ENCODE measurements around the gene GPR25. TPM values are rescaled to one million over a fixed set of nuclear protein-coding genes. Genes with fewer than 3 reads are reported as not detected.
A peak's percentile ranks its signal among the peaks of the same experiment; 100 is the strongest.
"Not testable (repeated sequence)": the region's sequence is repeated elsewhere in the genome, so short reads cannot be mapped to it uniquely, and the experiment has no call there.

The GPR25 gene
- total and polyA plus RNA-seq, 5 donors from 2014 or later, result 1.2 to 41.0 (median 21.4) TPM

DNA sequence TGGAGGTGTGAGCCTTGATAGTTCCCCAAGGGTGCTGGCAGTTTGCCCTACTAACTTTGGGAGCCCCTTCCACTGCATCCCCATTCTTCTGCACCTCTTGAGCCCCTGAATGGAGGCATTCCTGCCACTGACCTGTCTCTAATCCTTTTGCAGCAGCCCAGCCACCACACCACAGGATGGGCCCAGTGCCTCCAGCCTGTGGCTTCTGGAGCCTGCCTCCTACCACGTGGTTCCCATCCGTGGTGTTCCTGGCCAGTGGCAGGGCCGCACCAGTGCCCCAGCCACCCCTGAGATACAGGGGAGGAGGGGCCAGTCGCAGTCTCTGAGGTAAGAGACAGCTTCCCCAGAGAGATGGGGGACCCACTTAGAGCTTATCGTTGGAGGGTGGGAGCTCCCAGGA lies 36.3 kb downstream of the GPR25 start:
- Histone ChIP-seq H3K4me1 (ENCODE audit: control insufficient read depth, insufficient read depth, low read length, poor library complexity, severe bottlenecking) (peaks cover 12% of the 10 kb centered on the region), H3K27me3 (ENCODE audit: control insufficient read depth, insufficient read depth, low read length) (no peaks in the 10 kb centered on the region), H3K4me3 (ENCODE audit: low read depth, low read length) (no peak overlapping the region), H3K36me3 (ENCODE audit: control insufficient read depth, insufficient read depth, low read length) (no peaks in the 10 kb centered on the region), H3K9me3 (ENCODE audit: control insufficient read depth in 2 of 2, low read length in 2 of 2) (no peaks in the 10 kb centered on the region), H3K27ac (ENCODE audit: insufficient read depth, low read length, poor library complexity, severe bottlenecking) (no peak overlapping the region)
- no peak for DNase-seq
- H3K4me3 Mint-ChIP-seq, result no peak overlapping the region
- peaks cover 39% of the 10 kb centered on the region for H3K27me3 Mint-ChIP-seq
- ATAC-seq (ENCODE audit: low read depth in 2 of 2), result no peak
- H3K36me3 Mint-ChIP-seq, result no peaks in the 10 kb centered on the region
- no peak overlapping the region for H3K27ac Mint-ChIP-seq
- H3K4me1 Mint-ChIP-seq, result peaks cover 0 to 13% (median 9%) of the 10 kb centered on the region in 4 donors
- H3K9me3 Mint-ChIP-seq, result peaks cover 0 to 2% (median 0%) of the 10 kb centered on the region in 7 donors

DNA sequence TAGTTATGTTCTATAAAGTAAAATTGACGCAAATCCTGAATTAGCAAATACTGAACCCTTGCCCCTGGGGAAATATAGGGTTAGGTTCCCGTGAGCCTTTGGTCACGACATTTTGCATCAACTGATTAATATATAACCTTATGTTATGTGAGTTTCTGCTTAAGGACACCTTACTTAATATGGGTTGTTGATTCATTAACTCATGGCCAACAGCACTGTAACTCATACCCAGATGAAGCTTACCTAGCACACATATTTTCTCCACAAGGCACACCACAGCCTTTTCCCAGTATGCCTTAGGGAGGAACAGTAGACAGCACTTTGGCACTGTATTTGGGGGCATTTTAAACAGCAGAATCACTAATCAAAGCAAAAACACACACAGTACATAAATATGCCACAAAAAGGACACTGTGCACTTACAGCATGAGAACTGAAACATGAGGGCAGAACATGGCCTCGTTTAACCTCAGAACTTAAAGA lies 37.0 kb downstream of the GPR25 start:
- H3K36me3 Mint-ChIP-seq, result no peaks in the 10 kb centered on the region
- Histone ChIP-seq H3K27me3 (ENCODE audit: control insufficient read depth, insufficient read depth, low read length) (no peaks in the 10 kb centered on the region), H3K27ac (ENCODE audit: insufficient read depth, low read length, poor library complexity, severe bottlenecking) (no peak overlapping the region), H3K4me3 (ENCODE audit: low read depth, low read length) (no peak overlapping the region), H3K36me3 (ENCODE audit: control insufficient read depth, insufficient read depth, low read length) (no peaks in the 10 kb centered on the region), H3K9me3 (ENCODE audit: control insufficient read depth in 2 of 2, low read length in 2 of 2) (no peaks in the 10 kb centered on the region), H3K4me1 (ENCODE audit: control insufficient read depth, insufficient read depth, low read length, poor library complexity, severe bottlenecking) (peaks cover 12% of the 10 kb centered on the region)
- peaks cover 0 to 13% (median 7%) of the 10 kb centered on the region in 4 donors for H3K4me1 Mint-ChIP-seq
- no peak overlapping the region for H3K4me3 Mint-ChIP-seq
- DNase-seq (no peak), ATAC-seq (ENCODE audit: low read depth in 2 of 2) (no peak)
- H3K27ac Mint-ChIP-seq, result no peak overlapping the region
- peaks cover 35% of the 10 kb centered on the region for H3K27me3 Mint-ChIP-seq
- peaks cover 0 to 2% (median 0%) of the 10 kb centered on the region in 7 donors for H3K9me3 Mint-ChIP-seq

DNA sequence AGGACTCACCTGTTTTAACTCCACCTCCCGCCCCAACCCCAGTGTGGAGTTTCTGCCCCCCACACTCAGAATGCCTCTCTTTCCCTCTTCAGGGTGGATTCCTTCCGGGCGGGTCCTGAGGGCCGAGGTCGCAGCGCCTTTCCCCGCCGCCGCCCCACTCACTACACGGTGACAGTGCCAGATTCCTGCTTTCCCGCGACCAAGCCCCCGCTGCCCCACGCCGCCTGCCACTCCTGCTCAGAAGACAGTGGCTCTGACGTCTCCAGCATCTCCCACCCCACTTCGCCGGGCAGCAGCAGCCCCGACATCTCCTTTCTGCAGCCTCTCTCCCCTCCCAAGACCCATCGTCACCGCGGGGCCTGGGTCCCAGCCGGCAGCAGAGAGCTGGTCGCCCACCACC lies 38.6 kb downstream of the GPR25 start:
- no peak for ATAC-seq (ENCODE audit: low read depth in 2 of 2)
- no peak for DNase-seq
- Mint-ChIP-seq H3K27me3 (peaks cover 21% of the 10 kb centered on the region), H3K4me3 (no peak overlapping the region), H3K4me1 (peaks cover 0 to 5% (median 0%) of the 10 kb centered on the region in 4 donors), H3K27ac (no peak overlapping the region), H3K36me3 (no peaks in the 10 kb centered on the region), H3K9me3 (peaks cover 0 to 2% (median 0%) of the 10 kb centered on the region in 7 donors)
- Histone ChIP-seq H3K4me3 (ENCODE audit: low read depth, low read length) (no peak overlapping the region), H3K27me3 (ENCODE audit: control insufficient read depth, insufficient read depth, low read length) (no peaks in the 10 kb centered on the region), H3K4me1 (ENCODE audit: control insufficient read depth, insufficient read depth, low read length, poor library complexity, severe bottlenecking) (no peaks in the 10 kb centered on the region), H3K9me3 (ENCODE audit: control insufficient read depth in 2 of 2, low read length in 2 of 2) (no peaks in the 10 kb centered on the region), H3K27ac (ENCODE audit: insufficient read depth, low read length, poor library complexity, severe bottlenecking) (no peak overlapping the region), H3K36me3 (ENCODE audit: control insufficient read depth, insufficient read depth, low read length) (no peaks in the 10 kb centered on the region)

DNA sequence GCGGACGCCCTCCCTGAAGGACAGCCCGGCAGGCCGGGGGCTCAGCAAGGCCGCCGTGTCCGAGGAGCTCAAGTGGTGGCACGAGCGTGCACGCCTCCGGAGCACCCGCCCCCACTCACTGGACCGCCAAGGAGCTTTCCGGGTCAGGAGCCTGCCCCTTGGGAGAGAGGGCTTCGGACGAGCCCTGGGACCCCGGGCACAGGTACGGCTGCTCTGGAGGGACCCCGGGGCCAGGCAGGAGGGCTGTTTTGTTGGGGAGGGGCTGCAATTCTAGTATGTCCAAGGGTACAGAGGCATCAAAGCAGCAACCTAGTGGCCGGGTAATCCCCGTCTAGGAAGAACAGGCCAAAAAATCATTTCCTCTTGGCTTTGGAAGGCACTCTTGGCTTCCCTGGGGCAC lies 39.2 kb downstream of the GPR25 start:
- peaks cover 19% of the 10 kb centered on the region for H3K27me3 Mint-ChIP-seq
- H3K4me3 Mint-ChIP-seq; H3K4me1 Mint-ChIP-seq; DNase-seq; H3K36me3 ChIP-seq (ENCODE audit: control insufficient read depth, insufficient read depth, low read length); H3K36me3 Mint-ChIP-seq; H3K27me3 ChIP-seq (ENCODE audit: control insufficient read depth, insufficient read depth, low read length); ATAC-seq (ENCODE audit: low read depth in 2 of 2); H3K27ac ChIP-seq (ENCODE audit: insufficient read depth, low read length, poor library complexity, severe bottlenecking); H3K9me3 ChIP-seq (ENCODE audit: control insufficient read depth in 2 of 2, low read length in 2 of 2); H3K9me3 Mint-ChIP-seq; H3K4me1 ChIP-seq (ENCODE audit: control insufficient read depth, insufficient read depth, low read length, poor library complexity, severe bottlenecking); H3K4me3 ChIP-seq (ENCODE audit: low read depth, low read length); H3K27ac Mint-ChIP-seq: not testable (repeated sequence)

DNA sequence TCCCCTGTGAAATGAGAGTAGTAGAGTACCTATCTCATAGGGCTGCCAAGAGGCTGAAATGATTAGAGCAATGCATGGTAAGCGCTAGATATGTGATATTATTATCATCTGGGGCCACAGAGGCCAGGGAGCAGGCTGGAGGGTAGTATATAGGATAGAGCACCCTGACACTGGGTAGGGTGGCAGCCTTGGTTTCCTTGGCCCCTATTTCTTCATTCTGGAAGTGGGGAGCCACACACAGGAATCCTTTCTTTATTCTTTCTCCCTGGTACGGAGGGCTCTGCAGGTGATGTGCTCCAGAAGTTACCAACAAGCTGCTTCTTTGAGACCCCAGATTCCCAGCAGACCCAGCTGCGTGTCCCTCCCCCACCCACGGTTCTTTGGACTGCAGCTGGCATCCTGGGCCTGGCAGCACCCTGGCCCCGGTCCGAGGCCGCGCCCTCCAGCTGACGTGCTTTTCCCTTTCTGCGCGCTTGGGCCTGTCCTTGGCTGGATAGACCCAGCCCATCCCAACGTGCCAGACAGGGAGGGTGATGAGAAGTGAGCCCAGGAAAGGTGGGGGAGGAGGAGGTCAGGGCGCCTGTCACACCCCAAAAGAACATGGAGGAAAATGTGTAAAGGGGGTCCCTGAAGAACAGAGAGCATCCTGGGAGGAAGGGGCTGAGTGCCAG lies 40.1 kb downstream of the GPR25 start:
- DNase-seq, result no peak
- H3K27ac ChIP-seq (ENCODE audit: insufficient read depth, low read length, poor library complexity, severe bottlenecking), result no peak overlapping the region
- Mint-ChIP-seq H3K27ac (peak overlapping the region in 1 of 3 donors; percentile 80), H3K27me3 (peaks cover 19% of the 10 kb centered on the region), H3K4me3 (no peak overlapping the region), H3K9me3 (peaks cover 0 to 2% (median 0%) of the 10 kb centered on the region in 7 donors), H3K4me1 (peaks cover 0 to 4% (median 0%) of the 10 kb centered on the region in 4 donors), H3K36me3 (no peaks in the 10 kb centered on the region)
- H3K4me1 ChIP-seq (ENCODE audit: control insufficient read depth, insufficient read depth, low read length, poor library complexity, severe bottlenecking), result no peaks in the 10 kb centered on the region
- no peaks in the 10 kb centered on the region for H3K9me3 ChIP-seq (ENCODE audit: control insufficient read depth in 2 of 2, low read length in 2 of 2)
- no peaks in the 10 kb centered on the region for H3K27me3 ChIP-seq (ENCODE audit: control insufficient read depth, insufficient read depth, low read length)
- no peak overlapping the region for H3K4me3 ChIP-seq (ENCODE audit: low read depth, low read length)
- ATAC-seq (ENCODE audit: low read depth in 2 of 2), result no peak
- no peaks in the 10 kb centered on the region for H3K36me3 ChIP-seq (ENCODE audit: control insufficient read depth, insufficient read depth, low read length)

DNA sequence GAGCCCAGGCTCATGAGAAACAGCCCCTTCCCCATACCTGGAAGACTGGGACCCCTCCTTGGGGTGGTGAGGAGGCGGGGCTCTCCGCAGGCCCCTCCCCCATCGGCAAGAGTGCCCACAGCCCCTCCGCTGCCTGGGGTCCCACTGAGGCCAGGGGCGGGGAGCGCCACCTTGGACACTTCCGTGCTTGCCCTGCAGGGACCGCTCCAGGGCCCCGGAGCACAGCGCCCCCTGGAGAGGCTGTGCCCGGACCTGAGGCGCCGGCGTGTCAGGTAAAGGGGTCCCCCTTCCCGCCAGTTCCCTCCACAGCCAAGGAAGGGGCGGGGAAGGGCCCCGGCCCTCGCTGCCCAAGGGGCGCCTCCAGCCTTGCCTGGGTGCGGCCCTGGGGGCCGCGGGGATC lies 43.4 kb downstream of the GPR25 start:
- Mint-ChIP-seq H3K36me3 (no peaks in the 10 kb centered on the region), H3K4me3 (no peak overlapping the region), H3K4me1 (no peaks in the 10 kb centered on the region), H3K27me3 (peaks cover 11% of the 10 kb centered on the region), H3K9me3 (no peaks in the 10 kb centered on the region), H3K27ac (no peak overlapping the region)
- no peaks in the 10 kb centered on the region for H3K36me3 ChIP-seq (ENCODE audit: control insufficient read depth, insufficient read depth, low read length)
- ATAC-seq (ENCODE audit: low read depth in 2 of 2), result no peak
- no peaks in the 10 kb centered on the region for H3K9me3 ChIP-seq (ENCODE audit: control insufficient read depth in 2 of 2, low read length in 2 of 2)
- no peak overlapping the region for H3K27ac ChIP-seq (ENCODE audit: insufficient read depth, low read length, poor library complexity, severe bottlenecking)
- no peaks in the 10 kb centered on the region for H3K4me1 ChIP-seq (ENCODE audit: control insufficient read depth, insufficient read depth, low read length, poor library complexity, severe bottlenecking)
- no peaks in the 10 kb centered on the region for H3K27me3 ChIP-seq (ENCODE audit: control insufficient read depth, insufficient read depth, low read length)
- no peak overlapping the region for H3K4me3 ChIP-seq (ENCODE audit: low read depth, low read length)
- no peak for DNase-seq

DNA sequence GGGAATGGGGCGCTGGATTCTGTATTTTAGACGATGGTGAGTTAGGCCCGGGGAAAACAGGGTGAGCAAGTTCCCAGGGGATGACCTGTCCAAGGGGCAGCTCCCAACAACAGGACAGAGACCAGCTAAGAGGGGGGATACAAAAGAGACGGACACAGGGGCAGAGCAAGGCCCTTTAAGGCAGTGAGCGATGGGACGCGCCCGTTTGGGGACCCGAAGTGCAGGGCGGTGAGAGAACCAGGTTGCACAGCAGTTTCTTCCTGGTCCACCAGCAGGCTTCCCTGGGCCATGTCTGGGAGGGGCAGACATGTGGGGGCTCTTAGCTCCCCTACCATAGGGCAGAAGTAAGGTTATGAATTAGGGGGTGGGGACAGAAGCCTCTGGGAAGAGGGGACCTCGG lies 43.9 kb downstream of the GPR25 start:
- H3K27me3 ChIP-seq (ENCODE audit: control insufficient read depth, insufficient read depth, low read length), result no peaks in the 10 kb centered on the region
- H3K27me3 Mint-ChIP-seq, result peaks cover 11% of the 10 kb centered on the region
- H3K36me3 Mint-ChIP-seq, result no peaks in the 10 kb centered on the region
- no peaks in the 10 kb centered on the region for H3K9me3 Mint-ChIP-seq
- no peak overlapping the region for H3K4me3 Mint-ChIP-seq
- peak overlapping the region in 2 of 3 donors; percentile 36 to 64 for H3K27ac Mint-ChIP-seq
- H3K36me3 ChIP-seq (ENCODE audit: control insufficient read depth, insufficient read depth, low read length), result no peaks in the 10 kb centered on the region
- H3K4me1 ChIP-seq (ENCODE audit: control insufficient read depth, insufficient read depth, low read length, poor library complexity, severe bottlenecking), result no peaks in the 10 kb centered on the region
- no peak overlapping the region for H3K4me3 ChIP-seq (ENCODE audit: low read depth, low read length)
- H3K4me1 Mint-ChIP-seq, result no peaks in the 10 kb centered on the region
- H3K9me3 ChIP-seq (ENCODE audit: control insufficient read depth in 2 of 2, low read length in 2 of 2), result no peaks in the 10 kb centered on the region
- no peak for DNase-seq
- ATAC-seq (ENCODE audit: low read depth in 2 of 2), result no peak
- H3K27ac ChIP-seq (ENCODE audit: insufficient read depth, low read length, poor library complexity, severe bottlenecking), result no peak overlapping the region

DNA sequence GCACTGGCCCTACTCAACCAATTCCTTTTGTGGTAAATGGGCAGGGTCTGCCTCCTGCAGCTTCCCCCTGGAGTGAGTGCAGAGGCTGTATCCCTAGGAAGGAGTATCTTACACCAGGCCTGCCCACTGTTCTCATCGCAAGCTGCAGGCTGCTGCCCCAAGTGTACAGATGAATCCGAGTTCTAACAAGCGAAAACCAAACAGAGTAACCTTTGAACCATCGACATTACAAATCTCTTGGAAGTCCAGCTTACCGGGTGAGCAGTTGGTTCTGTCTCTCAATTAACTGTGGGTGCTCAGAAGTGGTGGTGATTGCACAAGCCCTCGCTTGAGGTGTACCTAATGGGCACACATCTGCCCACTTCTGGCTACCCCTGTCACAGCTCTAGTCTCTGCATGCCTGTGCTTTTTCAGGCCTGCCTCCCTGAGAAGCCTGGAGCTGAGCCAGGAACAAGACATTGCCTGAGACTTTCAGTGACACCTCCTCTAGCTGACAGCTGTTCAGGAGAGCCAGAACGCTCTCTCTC lies 44.6 kb downstream of the GPR25 start:
- Histone ChIP-seq H3K36me3 (ENCODE audit: control insufficient read depth, insufficient read depth, low read length) (no peaks in the 10 kb centered on the region), H3K27me3 (ENCODE audit: control insufficient read depth, insufficient read depth, low read length) (no peaks in the 10 kb centered on the region), H3K9me3 (ENCODE audit: control insufficient read depth in 2 of 2, low read length in 2 of 2) (no peaks in the 10 kb centered on the region), H3K4me1 (ENCODE audit: control insufficient read depth, insufficient read depth, low read length, poor library complexity, severe bottlenecking) (no peaks in the 10 kb centered on the region), H3K27ac (ENCODE audit: insufficient read depth, low read length, poor library complexity, severe bottlenecking) (no peak overlapping the region), H3K4me3 (ENCODE audit: low read depth, low read length) (no peak overlapping the region)
- ATAC-seq (ENCODE audit: low read depth in 2 of 2) (no peak), DNase-seq (no peak)
- Mint-ChIP-seq H3K4me1 (no peaks in the 10 kb centered on the region), H3K4me3 (no peak overlapping the region), H3K27me3 (peaks cover 8% of the 10 kb centered on the region), H3K9me3 (no peaks in the 10 kb centered on the region), H3K27ac (no peak overlapping the region), H3K36me3 (no peaks in the 10 kb centered on the region)
